ENCODE results near the gene MITF.

GRCh38 chr3:70011582-70011981, 272.3 kb downstream of the MITF start:
- TF ChIP-seq ATF3 (IDR thresholded peaks at IDR 0.05), result no peak
- TF ChIP-seq, protein P1, sequence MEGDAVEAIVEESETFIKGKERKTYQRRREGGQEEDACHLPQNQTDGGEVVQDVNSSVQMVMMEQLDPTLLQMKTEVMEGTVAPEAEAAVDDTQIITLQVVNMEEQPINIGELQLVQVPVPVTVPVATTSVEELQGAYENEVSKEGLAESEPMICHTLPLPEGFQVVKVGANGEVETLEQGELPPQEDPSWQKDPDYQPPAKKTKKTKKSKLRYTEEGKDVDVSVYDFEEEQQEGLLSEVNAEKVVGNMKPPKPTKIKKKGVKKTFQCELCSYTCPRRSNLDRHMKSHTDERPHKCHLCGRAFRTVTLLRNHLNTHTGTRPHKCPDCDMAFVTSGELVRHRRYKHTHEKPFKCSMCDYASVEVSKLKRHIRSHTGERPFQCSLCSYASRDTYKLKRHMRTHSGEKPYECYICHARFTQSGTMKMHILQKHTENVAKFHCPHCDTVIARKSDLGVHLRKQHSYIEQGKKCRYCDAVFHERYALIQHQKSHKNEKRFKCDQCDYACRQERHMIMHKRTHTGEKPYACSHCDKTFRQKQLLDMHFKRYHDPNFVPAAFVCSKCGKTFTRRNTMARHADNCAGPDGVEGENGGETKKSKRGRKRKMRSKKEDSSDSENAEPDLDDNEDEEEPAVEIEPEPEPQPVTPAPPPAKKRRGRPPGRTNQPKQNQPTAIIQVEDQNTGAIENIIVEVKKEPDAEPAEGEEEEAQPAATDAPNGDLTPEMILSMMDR (IDR thresholded peaks at IDR 0.05; ENCODE audit: low read depth, low read length, missing input control), result no peak
- no peak for TF ChIP-seq MAX (IDR thresholded peaks at IDR 0.05)
